ENCODE measurements around the gene GRAP2. TPM values are rescaled to one million over a fixed set of nuclear protein-coding genes. Genes with fewer than 3 reads are reported as not detected.

The GRAP2 gene
- total and polyA plus RNA-seq, 2 experiments from 2014 or later = 0.42 TPM; not detected in 1

- TF ChIP-seq CTCF (conservative IDR thresholded peaks at IDR 0.05; ENCODE audit: low read depth in 2 of 2) = no peak
- no peak for TF ChIP-seq REST (IDR thresholded peaks at IDR 0.05; ENCODE audit: unreplicated experiment)
These were observed 102.2 kb downstream of the GRAP2 start (continued) for GRCh38 chr22:40002935-40003715.

- H3K9me2 ChIP-seq (ENCODE audit: insufficient read depth) = no peaks in the 10 kb centered on the region
- no peak overlapping the region for H2AFZ ChIP-seq
- no peaks in the 10 kb centered on the region for H3K27me3 ChIP-seq (ENCODE audit: insufficient read depth)
- peaks cover 13% of the 10 kb centered on the region for H3K36me3 Mint-ChIP-seq (ENCODE audit: low read depth)
- no peak overlapping the region for H3K27ac Mint-ChIP-seq
- no peak overlapping the region for H3K27ac ChIP-seq (ENCODE audit: low read depth)
- H3K27me3 Mint-ChIP-seq (ENCODE audit: insufficient read depth, low read depth, poor library complexity) = peaks cover 17% of the 10 kb centered on the region
- no peak overlapping the region for H3K4me3 Mint-ChIP-seq
- H3F3A ChIP-seq (replicated peaks; ENCODE audit: low read depth) = peaks cover 9% of the 10 kb centered on the region; the same call in 1 of the 2 replicates
- no peak overlapping the region for H3K4me3 ChIP-seq
- peaks cover 27% of the 10 kb centered on the region for H4K20me1 ChIP-seq (replicated peaks; ENCODE audit: insufficient read depth)
- H3K36me3 ChIP-seq (ENCODE audit: insufficient read depth) = no peaks in the 10 kb centered on the region
- no peak for DNase-seq (ENCODE audit: low spot score)
- peaks cover 61% of the 10 kb centered on the region for H3K4me1 ChIP-seq (ENCODE audit: insufficient read depth)
- no peak overlapping the region for H3K4me2 ChIP-seq
- ATAC-seq = no peak
- H3K9me3 Mint-ChIP-seq = no peaks in the 10 kb centered on the region; the same call in 2 of the 3 replicates
- peaks cover 56% of the 10 kb centered on the region for H3K79me2 ChIP-seq (replicated peaks; ENCODE audit: insufficient read depth)
- H3K4me1 Mint-ChIP-seq = peaks cover 82% of the 10 kb centered on the region
- no peak for TF ChIP-seq CREB1 (CRISPR knock-in tag; IDR thresholded peaks at IDR 0.05; ENCODE audit: low read depth)
- TF ChIP-seq STAT1 (IDR thresholded peaks at IDR 0.05; ENCODE audit: unreplicated experiment) = no peak
- TF ChIP-seq JUNB (IDR thresholded peaks at IDR 0.05; ENCODE audit: unreplicated experiment) = no peak
- TF ChIP-seq ZNF462 (CRISPR knock-in tag; IDR thresholded peaks at IDR 0.05) = no peak
- no peak for TF ChIP-seq NANOG (IDR thresholded peaks at IDR 0.05; ENCODE audit: borderline replicate concordance)
These were observed 104.0 kb downstream of the GRAP2 start for GRCh38 chr22:40004836-40005235.
